Measurements from ENCODE around the gene ZNHIT6.

DNA sequence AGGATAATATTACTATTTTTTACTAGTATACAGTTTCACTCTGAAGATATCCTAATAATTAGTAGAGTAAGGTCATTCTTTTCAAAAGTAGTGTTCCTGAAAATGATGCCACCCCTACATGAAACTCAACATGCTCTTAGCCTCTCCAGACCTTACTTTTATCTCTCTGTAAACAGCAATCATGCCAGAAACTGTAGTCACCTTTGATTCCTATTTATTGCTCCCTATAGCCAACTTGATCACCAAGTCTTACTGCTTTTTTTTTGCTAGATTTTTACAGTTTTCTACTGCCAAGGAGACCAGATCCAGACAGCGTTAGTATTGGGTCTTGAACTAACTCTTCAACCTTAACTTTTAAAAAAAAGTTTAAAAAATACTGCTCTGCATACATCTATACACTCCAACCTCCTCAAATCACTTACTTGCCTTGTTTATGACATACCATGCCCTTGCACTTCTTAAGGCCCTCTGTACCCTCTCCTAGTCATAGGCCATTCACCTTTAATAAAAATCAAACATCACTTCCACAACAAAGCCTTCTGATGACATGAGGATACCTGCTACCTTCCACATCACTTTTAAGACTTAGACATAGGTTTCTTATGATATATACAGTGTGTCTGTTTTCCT lies 36.1 kb downstream of the ZNHIT6 start:
- TF ChIP-seq, protein P1, sequence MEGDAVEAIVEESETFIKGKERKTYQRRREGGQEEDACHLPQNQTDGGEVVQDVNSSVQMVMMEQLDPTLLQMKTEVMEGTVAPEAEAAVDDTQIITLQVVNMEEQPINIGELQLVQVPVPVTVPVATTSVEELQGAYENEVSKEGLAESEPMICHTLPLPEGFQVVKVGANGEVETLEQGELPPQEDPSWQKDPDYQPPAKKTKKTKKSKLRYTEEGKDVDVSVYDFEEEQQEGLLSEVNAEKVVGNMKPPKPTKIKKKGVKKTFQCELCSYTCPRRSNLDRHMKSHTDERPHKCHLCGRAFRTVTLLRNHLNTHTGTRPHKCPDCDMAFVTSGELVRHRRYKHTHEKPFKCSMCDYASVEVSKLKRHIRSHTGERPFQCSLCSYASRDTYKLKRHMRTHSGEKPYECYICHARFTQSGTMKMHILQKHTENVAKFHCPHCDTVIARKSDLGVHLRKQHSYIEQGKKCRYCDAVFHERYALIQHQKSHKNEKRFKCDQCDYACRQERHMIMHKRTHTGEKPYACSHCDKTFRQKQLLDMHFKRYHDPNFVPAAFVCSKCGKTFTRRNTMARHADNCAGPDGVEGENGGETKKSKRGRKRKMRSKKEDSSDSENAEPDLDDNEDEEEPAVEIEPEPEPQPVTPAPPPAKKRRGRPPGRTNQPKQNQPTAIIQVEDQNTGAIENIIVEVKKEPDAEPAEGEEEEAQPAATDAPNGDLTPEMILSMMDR (IDR thresholded peaks at IDR 0.05; ENCODE audit: extremely low read depth in 1 of 2, insufficient read depth in 1 of 2, low read depth in 1 of 2, low read length in 2 of 2): no peak
- TF ChIP-seq, protein P2, sequence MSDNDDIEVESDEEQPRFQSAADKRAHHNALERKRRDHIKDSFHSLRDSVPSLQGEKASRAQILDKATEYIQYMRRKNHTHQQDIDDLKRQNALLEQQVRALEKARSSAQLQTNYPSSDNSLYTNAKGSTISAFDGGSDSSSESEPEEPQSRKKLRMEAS (IDR thresholded peaks at IDR 0.05; ENCODE audit: insufficient read depth, insufficient read length): no peak
- TF ChIP-seq POLR2A (IDR thresholded peaks at IDR 0.05; ENCODE audit: low read depth, low read length) (no peak), MYC (IDR thresholded peaks at IDR 0.05; ENCODE audit: low read depth, low read length) (no peak), EZH2 (IDR thresholded peaks at IDR 0.05; ENCODE audit: borderline replicate concordance, low read depth, low read length, severe bottlenecking) (no peak)
